Renal cortex interstitium (tissue), 11 donors: Measurements from ENCODE around the gene CEMIP. TPM values are rescaled to one million over a fixed set of nuclear protein-coding genes. Genes with fewer than 3 reads are reported as not detected.

Source experiments
- DNase-seq, 11 donors: peaks; one replicate each; pipeline ENCODE4 v3.0.0-alpha.2; 2013; ENCODE audit warnings: low read depth in 9 of 11, low spot score in 4 of 11; ENCODE audit errors: extremely low read depth in 1 of 11
- polyA plus RNA-seq, 3 donors: library from polyadenylated mRNA; unstranded; fragments of 120-200 nt; gene quantifications; one replicate each; pipeline ENCODE4 v1.2.1, GENCODE V29; 2013; ENCODE audit not compliant: insufficient read length in 3 of 3

The CEMIP gene
- polyA plus RNA-seq, 3 donors: 3.5 to 5.4 (median 5.3) TPM

DNA sequence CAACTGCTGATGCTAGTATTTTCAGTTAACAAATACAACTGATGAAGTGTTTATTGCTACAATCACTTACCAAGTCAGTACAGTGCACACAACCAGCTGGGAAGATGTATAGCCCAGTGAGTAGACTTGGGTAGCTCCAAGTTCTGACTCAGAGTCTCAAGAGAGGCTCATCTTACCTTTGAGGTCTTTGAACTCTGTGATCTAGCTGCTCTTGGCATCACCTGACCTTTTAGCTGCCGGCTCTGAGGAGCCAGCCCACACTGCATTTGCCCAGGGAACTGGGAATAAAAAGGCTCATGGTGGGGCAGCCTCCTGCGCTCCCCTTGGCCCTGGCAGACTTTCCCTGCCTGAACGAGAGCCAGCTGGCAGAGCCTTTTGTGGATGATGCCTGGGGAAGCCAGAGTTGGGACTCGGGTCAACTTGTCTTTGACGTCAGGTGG is 82.6 kb downstream of the CEMIP start:
- DNase-seq: no peak

- DNase-seq: no peak
Observed at GRCh38 chr15:80864666-80865065, 85.5 kb downstream of the CEMIP start.

GRCh38 chr15:80866936-80867335 is 87.8 kb downstream of the CEMIP start:
- DNase-seq: no peak

DNA sequence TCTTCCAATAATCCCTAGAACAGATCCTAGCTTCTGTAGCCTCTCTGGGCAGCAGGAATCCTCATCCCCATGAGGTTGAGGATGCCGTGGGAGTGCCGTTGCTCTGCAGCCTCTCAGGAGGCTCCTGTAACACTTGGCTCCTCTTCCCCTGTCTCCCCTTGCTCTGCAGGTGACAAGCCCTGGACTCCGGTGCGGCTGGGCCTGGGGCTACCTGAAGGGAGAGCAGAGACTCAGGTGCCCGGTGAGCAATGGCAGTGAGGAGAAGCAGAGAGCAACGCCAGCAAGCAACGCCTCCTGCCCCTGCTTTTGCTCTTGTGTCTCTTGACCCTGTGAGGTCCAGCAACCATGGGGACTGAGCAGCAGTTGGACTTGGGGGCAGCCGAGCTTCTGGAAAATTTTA is 91.2 kb downstream of the CEMIP start:
- no peak for DNase-seq

DNA sequence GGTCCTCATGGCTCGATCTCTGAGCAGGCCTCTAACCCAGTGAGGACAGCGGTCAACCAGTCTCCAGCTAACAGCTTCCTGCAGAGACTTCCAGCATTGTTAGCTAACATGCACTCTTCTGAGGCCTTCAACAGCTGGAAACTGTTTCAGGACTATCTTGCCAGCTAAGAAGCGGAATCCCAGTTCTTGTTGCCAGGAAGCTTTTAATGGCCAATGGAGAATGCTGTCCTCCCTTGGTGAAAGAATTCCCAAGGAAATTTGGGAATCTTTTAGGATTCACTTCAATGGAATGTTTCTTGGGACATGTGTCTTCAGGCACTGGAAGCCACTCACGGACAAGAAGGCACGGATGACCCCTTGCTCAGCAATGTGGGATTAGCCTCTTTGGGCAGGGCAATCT is 91.7 kb downstream of the CEMIP start:
- no peak for DNase-seq

- DNase-seq: peak in 2 of 11 donors; percentile 22 to 31
Observed at GRCh38 chr15:80871858-80872257, 92.7 kb downstream of the CEMIP start.

DNA sequence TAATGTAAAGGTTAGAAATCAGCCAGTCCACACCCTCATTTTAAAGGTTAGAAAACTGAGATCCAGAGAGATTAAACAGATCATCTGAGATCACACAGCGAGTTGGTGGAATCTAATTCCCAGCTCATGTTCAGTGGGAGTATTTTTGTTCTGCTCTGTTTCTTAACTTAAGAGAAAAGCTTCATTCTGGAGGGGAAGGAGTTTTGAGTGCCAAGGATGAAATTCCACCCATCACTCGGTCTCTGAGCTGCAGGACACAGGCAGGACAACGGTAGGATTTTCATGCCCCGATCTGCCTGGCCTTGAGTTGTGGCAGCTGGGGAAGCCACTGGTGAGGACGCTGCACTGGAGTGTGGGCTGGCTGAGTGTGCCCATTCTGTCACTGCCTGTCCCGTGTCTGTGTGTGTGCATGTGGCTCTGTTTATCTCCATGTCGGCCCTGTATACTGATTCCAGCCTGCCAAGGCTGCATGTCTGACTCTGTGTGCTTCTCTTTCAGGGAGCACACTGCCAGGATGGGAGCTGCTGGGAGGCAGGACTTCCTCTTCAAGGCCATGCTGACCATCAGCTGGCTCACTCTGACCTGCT is 94.3 kb downstream of the CEMIP start:
- DNase-seq: no peak

GRCh38 chr15:80875568-80876347 is 96.6 kb downstream of the CEMIP start:
- DNase-seq: no peak

DNA sequence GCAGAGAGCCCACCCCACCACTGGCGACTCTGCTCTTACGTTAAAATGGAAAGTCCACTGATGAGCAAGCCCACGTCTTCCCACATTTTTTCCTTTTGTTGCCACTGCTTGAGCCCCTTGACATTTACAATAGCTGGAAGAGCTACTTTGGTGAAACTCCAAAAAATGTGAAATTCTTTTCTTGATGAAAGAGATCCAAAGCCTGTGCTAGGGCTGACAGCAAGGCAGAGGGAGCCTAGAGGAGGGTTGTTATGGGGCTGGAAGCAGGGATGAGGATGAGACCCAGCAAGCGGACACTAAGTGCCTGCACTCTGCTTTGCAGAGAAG is 97.1 kb downstream of the CEMIP start:
- DNase-seq: no peak

DNA sequence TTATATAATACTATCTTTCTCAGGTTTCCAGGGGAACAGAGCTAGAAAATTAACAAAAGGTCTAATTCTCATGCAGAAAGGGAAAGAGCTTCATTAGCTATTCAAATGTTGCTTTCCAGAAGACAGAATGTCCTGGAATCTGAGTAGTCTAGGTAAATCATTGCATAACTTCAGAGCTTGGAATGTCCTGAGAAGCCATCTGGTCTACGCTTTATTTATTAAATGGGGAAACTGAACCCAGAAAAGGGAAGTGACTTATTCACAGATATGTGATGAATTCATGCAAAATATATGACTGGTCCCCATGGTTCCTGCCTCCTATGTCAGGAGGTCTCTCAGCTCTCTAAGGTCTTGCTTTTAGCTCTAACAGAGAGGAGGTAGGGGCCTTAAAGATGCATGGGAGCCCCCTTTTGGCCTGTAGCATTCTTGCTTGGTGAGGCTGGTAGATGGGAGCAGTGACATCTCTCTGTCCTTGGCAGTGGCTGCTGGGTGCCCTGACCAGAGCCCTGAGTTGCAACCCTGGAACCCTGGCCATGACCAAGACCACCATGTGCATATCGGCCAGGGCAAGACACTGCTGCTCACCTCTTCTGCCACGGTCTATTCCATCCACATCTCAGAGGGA is 99.2 kb downstream of the CEMIP start:
- DNase-seq: no peak

GRCh38 chr15:80878867-80879250 is 99.7 kb downstream of the CEMIP start:
- no peak for DNase-seq

- no peak for DNase-seq
Observed at GRCh38 chr15:80880086-80880485, 100.9 kb downstream of the CEMIP start.

DNA sequence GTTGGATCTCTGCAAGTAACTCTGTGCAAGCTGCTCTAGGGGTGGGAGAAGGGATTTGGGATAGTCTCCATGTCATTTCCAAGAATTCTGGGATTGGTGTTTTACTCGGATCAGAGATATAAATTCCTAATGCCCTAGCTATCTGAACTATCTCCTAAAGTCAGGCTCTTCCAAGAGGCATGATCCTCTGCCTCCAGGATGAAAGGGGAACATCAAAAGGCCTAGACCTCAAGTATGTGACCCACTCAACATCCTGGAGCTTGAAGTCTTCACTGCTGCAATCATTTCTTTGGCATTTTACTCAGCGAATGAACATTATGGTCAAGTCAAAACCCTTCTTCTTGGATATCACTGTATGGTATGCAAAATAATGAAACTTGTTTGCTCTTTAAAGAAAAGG is 104.5 kb downstream of the CEMIP start:
- no peak for DNase-seq

GRCh38 chr15:80885016-80885579 is 105.9 kb downstream of the CEMIP start:
- DNase-seq: no peak

DNA sequence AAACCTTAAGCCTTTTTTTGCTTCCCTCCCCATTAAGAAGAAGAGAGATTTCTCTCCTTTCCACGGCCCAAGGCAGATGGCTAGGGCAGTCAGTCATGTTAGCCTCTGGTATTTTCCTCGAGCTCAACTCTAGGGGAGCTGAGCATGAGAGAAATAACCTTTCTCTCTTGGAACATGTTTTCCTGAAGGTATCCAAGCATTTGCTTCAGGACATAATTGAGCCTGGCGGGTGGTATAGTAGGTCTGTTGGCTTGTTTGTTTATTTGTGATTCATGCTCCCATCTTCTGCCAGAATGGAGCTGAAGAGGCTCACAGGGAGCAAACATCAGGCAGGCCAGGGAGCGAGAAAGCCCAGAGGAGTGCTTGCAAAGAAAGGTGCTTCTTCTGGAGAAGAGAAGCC is 108.0 kb downstream of the CEMIP start:
- no peak for DNase-seq

- DNase-seq: no peak
Observed at GRCh38 chr15:80888846-80889245, 109.7 kb downstream of the CEMIP start.

DNA sequence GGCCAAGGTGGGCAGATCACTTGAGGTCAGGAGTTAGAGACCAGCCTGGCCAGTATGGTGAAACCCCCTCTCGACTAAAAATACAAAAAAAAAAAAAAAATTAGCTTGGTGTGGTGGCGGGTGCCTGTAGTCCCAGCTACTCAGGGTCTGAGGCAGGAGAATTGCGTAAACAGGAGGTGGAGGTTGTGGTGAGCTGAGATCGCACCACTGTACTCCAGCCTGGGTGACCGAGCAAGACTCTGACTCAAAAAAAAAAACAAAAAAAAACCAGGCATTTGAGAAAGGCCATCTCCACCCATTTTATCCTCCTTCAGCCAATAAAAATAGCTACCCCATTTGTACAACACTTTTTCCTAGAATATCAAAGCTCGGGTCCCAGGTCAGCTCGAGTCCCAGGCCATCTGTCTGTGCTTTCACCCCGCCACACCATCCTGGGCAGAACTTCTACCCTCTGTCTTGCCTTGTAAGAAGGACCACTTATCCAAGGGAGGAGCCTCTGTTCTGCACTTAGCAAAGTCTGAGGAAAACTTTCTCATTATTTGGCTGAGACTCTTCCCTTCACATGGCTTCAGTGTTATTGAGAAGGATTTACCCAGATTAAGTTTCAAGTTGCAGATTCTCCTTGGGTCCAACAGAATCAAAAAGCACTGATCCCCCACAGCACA is 111.3 kb downstream of the CEMIP start:
- DNase-seq: no peak

- no peak for DNase-seq
Observed at GRCh38 chr15:80891006-80891405, 111.8 kb downstream of the CEMIP start.

- DNase-seq: no peak
Observed at GRCh38 chr15:80892414-80892813, 113.2 kb downstream of the CEMIP start.

DNA sequence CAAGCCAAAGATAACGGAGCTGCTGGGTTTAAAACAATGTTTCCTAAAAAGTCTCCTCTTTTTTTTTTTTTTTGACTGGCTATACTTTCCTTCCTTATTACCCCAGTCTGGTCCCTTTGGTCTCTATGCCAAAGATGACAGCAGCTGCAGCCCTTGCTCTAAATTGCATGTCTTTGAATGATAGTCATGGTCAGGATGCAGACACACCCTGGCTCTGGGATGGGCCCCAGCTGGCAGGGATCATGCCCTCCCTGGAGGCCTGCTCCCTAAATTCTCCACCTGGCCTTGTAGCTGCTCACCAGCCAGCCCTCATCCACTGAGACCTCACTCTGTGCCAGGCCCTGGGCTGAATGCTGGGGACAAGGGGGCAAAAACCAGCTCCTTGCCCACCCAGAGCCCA is 114.6 kb downstream of the CEMIP start:
- no peak for DNase-seq
